T-cell (primary cell): Measurements from ENCODE around the gene GARIN1A. TPM values are rescaled to one million over a fixed set of nuclear protein-coding genes. Genes with fewer than 3 reads are reported as not detected.
"Not testable (repeated sequence)": the region's sequence is repeated elsewhere in the genome, so short reads cannot be mapped to it uniquely, and the experiment has no call there.

Source experiments
- ATAC-seq, 4 experiments: fragments of 200-7000 bp in 3 of 4; fragments of 150-1000 bp in 1 of 4; cut with Tn5 transposase; replicated peaks in 1 of 4; 1 replicate in 3 of 4; 2 replicates in 1 of 4; pipeline ENCODE4 v1.10.0; 2021; ENCODE audit warnings: moderate library complexity in 3 of 4, mild to moderate bottlenecking in 2 of 4, moderate number of reproducible peaks in 1 of 4
- CTCF ChIA-PET, 2 donors: fragments of 300-600 bp; sonication (Branson Sonifier 250); formaldehyde crosslinking; loops; one replicate each; lab custom pipeline; 2022; ENCODE audit warnings: antibody characterized with exemption in 2 of 2; lab: Charles Lee
- POLR2A ChIA-PET, 2 donors: fragments of 300-600 bp; sonication (Branson Sonifier 250); formaldehyde crosslinking; loops; one replicate each; lab custom pipeline; 2022; ENCODE audit warnings: antibody characterized with exemption in 2 of 2; lab: Charles Lee
- DNase-seq, 35 experiments: peaks; one replicate each; pipeline versions ENCODE4 v3.0.0 to v3.0.0-alpha.2; 2013 to 2023
- H3K27ac ChIP-seq: one replicate; pipeline ENCODE4 v1.5.1; 2013; ENCODE audit warnings: low read length
- H3K27me3 ChIP-seq, 2 experiments: replicated peaks in 1 of 2; 1 replicate in 1 of 2; 2 replicates in 1 of 2; pipeline versions ENCODE4 v1.6.1 to v1.7.0; 2013; ENCODE audit warnings: low read length in 1 of 2, mixed read lengths in 1 of 2; ENCODE audit not compliant: control insufficient read depth in 2 of 2, insufficient read depth in 2 of 2; ENCODE audit errors: extremely low read depth in 1 of 2
- H3K36me3 ChIP-seq, 2 donors: 1 replicate in 1 of 2; 2 replicates in 1 of 2; pipeline versions ENCODE4 v1.6.1 to v1.7.0; 2013; ENCODE audit warnings: low read length in 1 of 2; ENCODE audit not compliant: control insufficient read depth in 2 of 2, insufficient read depth in 1 of 2; ENCODE audit errors: extremely low read depth in 1 of 2
- H3K4me1 ChIP-seq, 2 experiments: 1 replicate in 1 of 2; 2 replicates in 1 of 2; pipeline versions ENCODE4 v1.6.1 to v1.7.0; 2013; ENCODE audit warnings: low read length in 2 of 2, mixed read lengths in 1 of 2; ENCODE audit not compliant: insufficient read depth in 2 of 2, control insufficient read depth in 1 of 2; ENCODE audit errors: extremely low read depth in 1 of 2
- H3K4me3 ChIP-seq, 2 donors: 1 replicate in 1 of 2; 2 replicates in 1 of 2; pipeline versions ENCODE4 v1.5.1 to v1.7.0; 2013; ENCODE audit warnings: mild to moderate bottlenecking in 2 of 2, low read length in 1 of 2, moderate library complexity in 1 of 2; ENCODE audit not compliant: control insufficient read depth in 1 of 2; ENCODE audit errors: extremely low read depth in 1 of 2
- H3K9me3 ChIP-seq: 2 replicates; pipeline ENCODE4 v1.7.0; 2013
- H3K27ac Mint-ChIP-seq, 2 donors: one replicate each; pipeline ENCODE4 v1.8.0; 2020 to 2021; ENCODE audit warnings: mild to moderate bottlenecking in 2 of 2, mixed read lengths in 2 of 2
- H3K27me3 Mint-ChIP-seq, 2 donors: one replicate each; pipeline ENCODE4 v1.8.0; 2021 to 2022; ENCODE audit warnings: mixed read lengths in 2 of 2
- H3K36me3 Mint-ChIP-seq: one replicate; pipeline ENCODE4 v1.8.0; 2021; ENCODE audit warnings: mixed read lengths
- H3K4me1 Mint-ChIP-seq, 3 donors: one replicate each; pipeline ENCODE4 v1.8.0; 2020 to 2022; ENCODE audit warnings: mixed read lengths in 3 of 3, mild to moderate bottlenecking in 1 of 3
- H3K4me3 Mint-ChIP-seq, 3 donors: one replicate each; pipeline ENCODE4 v1.8.0; 2020 to 2022; ENCODE audit warnings: mild to moderate bottlenecking in 3 of 3, mixed read lengths in 3 of 3, moderate library complexity in 3 of 3
- H3K9me3 Mint-ChIP-seq, 3 donors: one replicate each; pipeline ENCODE4 v1.8.0; 2020 to 2022; ENCODE audit warnings: mixed read lengths in 3 of 3
- WGBS: methylation state at CpG from one replicate; pipeline ENCODE4 v1.1.5; 2013; ENCODE audit warnings: missing lambda C conversion rate; ENCODE audit not compliant: insufficient coverage; 5-methylcytosine and 5-hydroxymethylcytosine counted together
- total RNA-seq, 35 experiments: library from RNA in 6 of 35; stranded (reverse) in 6 of 35; fragments of 120-200 nt in 1 of 35; gene quantifications; one replicate each; pipeline versions ENCODE4 v1.2.1 to v1.2.4 and lab custom pipeline; 2013 to 2026

The GARIN1A gene
- 1 to 10 TPM; 1.4 to 3.7 (median 3.2) TPM for total RNA-seq
- 0.53 TPM for total RNA-seq (2013)
- 0.32 to 7.5 (median 1.5) reads per million in 29 experiments for total RNA-seq (lab: John Stamatoyannopoulos, UW)

- H3K9me3 ChIP-seq: no peaks in the 10 kb centered on the region
- no peaks in the 10 kb centered on the region for H3K36me3 ChIP-seq
- no peak within 1 kb of the TSS for H3K4me3 Mint-ChIP-seq
- peaks cover 10 to 23% of the 10 kb centered on the region in 2 donors for H3K27me3 Mint-ChIP-seq
- no peak within 1 kb of the TSS for H3K27ac ChIP-seq
- ATAC-seq (no peak), DNase-seq (no peak)
- ChIA-PET POLR2A (no interaction called here), CTCF (interaction anchor here (0.6 to 0.7 kb wide), 5 partner anchors 68 to 1539 kb away, joined by 3 to 4 read pairs (median 3); no protein-coding TSS in a partner anchor)
- H3K9me3 Mint-ChIP-seq: no peaks in the 10 kb centered on the region
- no peak within 1 kb of the TSS for H3K4me3 ChIP-seq
- 86% methylated on average over 1 of the region's 4 CpGs for WGBS
- H3K4me1 Mint-ChIP-seq: peaks cover 4 to 10% (median 7%) of the 10 kb centered on the region in 3 donors
- no peaks in the 10 kb centered on the region for H3K36me3 Mint-ChIP-seq
- H3K27ac Mint-ChIP-seq: no peak within 1 kb of the TSS
- peaks cover 0 to 5% of the 10 kb centered on the region in 2 experiments for H3K4me1 ChIP-seq
- H3K27me3 ChIP-seq: peaks cover 4 to 31% of the 10 kb centered on the region in 2 experiments
Observed at GRCh38 chr7:128671992-128672391, at the start of gene GARIN1A. GARIN1A (plus strand) TSS chr7:128672292; CDS start chr7:128672398, 106 bp downstream.

- H3K4me3 Mint-ChIP-seq, H3K9me3 Mint-ChIP-seq: not testable (repeated sequence)
- no CpG with 5 or more reads among the region's 2 CpGs for WGBS
Observed at GRCh38 chr7:128627124-128627523, 45.0 kb upstream of the GARIN1A start.

GRCh38 chr7:128633915-128634314, 38.2 kb upstream of the GARIN1A start:
- H3K9me3 Mint-ChIP-seq, H3K4me3 ChIP-seq, H3K4me3 Mint-ChIP-seq, H3K9me3 ChIP-seq, POLR2A ChIA-PET, H3K4me1 ChIP-seq, ATAC-seq, H3K27ac Mint-ChIP-seq, H3K27me3 ChIP-seq, H3K4me1 Mint-ChIP-seq, H3K27ac ChIP-seq, DNase-seq, CTCF ChIA-PET, H3K27me3 Mint-ChIP-seq: not testable (repeated sequence)
- no CpG with 5 or more reads among the region's 3 CpGs for WGBS
- peaks cover 0 to 25% of the 10 kb centered on the region in 2 donors for H3K36me3 ChIP-seq
- peaks cover 28% of the 10 kb centered on the region for H3K36me3 Mint-ChIP-seq

More at GRCh38 chr7:128627124-128627523, 45.0 kb upstream of the GARIN1A start:
- H3K36me3 ChIP-seq: peaks cover 6 to 28% of the 10 kb centered on the region in 2 donors
- DNase-seq, CTCF ChIA-PET, H3K27ac Mint-ChIP-seq, ATAC-seq, H3K27ac ChIP-seq, H3K4me3 ChIP-seq, H3K27me3 Mint-ChIP-seq, H3K4me1 ChIP-seq, POLR2A ChIA-PET, H3K27me3 ChIP-seq, H3K9me3 ChIP-seq, H3K4me1 Mint-ChIP-seq: not testable (repeated sequence)
- peaks cover 37% of the 10 kb centered on the region for H3K36me3 Mint-ChIP-seq

GRCh38 chr7:128645206-128645605, 26.9 kb upstream of the GARIN1A start:
- H3K27me3 ChIP-seq, H3K4me1 ChIP-seq, DNase-seq, H3K27ac ChIP-seq, H3K27ac Mint-ChIP-seq, H3K4me3 ChIP-seq, POLR2A ChIA-PET, H3K9me3 ChIP-seq, H3K4me1 Mint-ChIP-seq, H3K27me3 Mint-ChIP-seq, H3K9me3 Mint-ChIP-seq, H3K4me3 Mint-ChIP-seq, ATAC-seq, CTCF ChIA-PET: not testable (repeated sequence)
- 90% methylated on average over 2 of the region's 5 CpGs for WGBS
- peaks cover 6 to 14% of the 10 kb centered on the region in 2 donors for H3K36me3 ChIP-seq
- peaks cover 15% of the 10 kb centered on the region for H3K36me3 Mint-ChIP-seq

- H3K27ac Mint-ChIP-seq, ATAC-seq, CTCF ChIA-PET, H3K9me3 Mint-ChIP-seq, H3K27me3 Mint-ChIP-seq, H3K27ac ChIP-seq, POLR2A ChIA-PET, H3K4me1 Mint-ChIP-seq, H3K4me1 ChIP-seq, H3K27me3 ChIP-seq, H3K4me3 Mint-ChIP-seq, H3K9me3 ChIP-seq, H3K4me3 ChIP-seq, DNase-seq: not testable (repeated sequence)
- H3K36me3 Mint-ChIP-seq: peaks cover 15% of the 10 kb centered on the region
- peaks cover 6 to 15% of the 10 kb centered on the region in 2 donors for H3K36me3 ChIP-seq
- WGBS: 94% methylated on average over 2 of the region's 4 CpGs
Observed at GRCh38 chr7:128645844-128646243, 26.2 kb upstream of the GARIN1A start.

- POLR2A ChIA-PET, H3K4me3 Mint-ChIP-seq, H3K9me3 Mint-ChIP-seq, H3K4me1 Mint-ChIP-seq, H3K27me3 Mint-ChIP-seq, CTCF ChIA-PET, H3K27ac ChIP-seq, H3K27ac Mint-ChIP-seq, DNase-seq, ATAC-seq, H3K9me3 ChIP-seq, H3K4me1 ChIP-seq, H3K4me3 ChIP-seq, H3K27me3 ChIP-seq: not testable (repeated sequence)
- WGBS: no CpG with 5 or more reads among the region's 6 CpGs
- H3K36me3 ChIP-seq: peaks cover 6 to 12% of the 10 kb centered on the region in 2 donors
- peaks cover 15% of the 10 kb centered on the region for H3K36me3 Mint-ChIP-seq
Observed at GRCh38 chr7:128646877-128647276, 25.2 kb upstream of the GARIN1A start.

GRCh38 chr7:128651096-128651495, 21.0 kb upstream of the GARIN1A start:
- DNase-seq, H3K36me3 Mint-ChIP-seq, H3K9me3 Mint-ChIP-seq, H3K4me3 ChIP-seq, ATAC-seq, H3K27ac ChIP-seq, H3K27me3 Mint-ChIP-seq, H3K36me3 ChIP-seq, H3K4me3 Mint-ChIP-seq, POLR2A ChIA-PET, H3K4me1 ChIP-seq, H3K27ac Mint-ChIP-seq, H3K4me1 Mint-ChIP-seq, CTCF ChIA-PET, H3K9me3 ChIP-seq, H3K27me3 ChIP-seq: not testable (repeated sequence)
- no CpG with 5 or more reads among the region's 6 CpGs for WGBS
